Neural progenitor cell (in vitro differentiated cells): ENCODE results near the gene MRPS6. TPM values are rescaled to one million over a fixed set of nuclear protein-coding genes. Genes with fewer than 3 reads are reported as not detected.

Experiments used
- DNase-seq: peaks from one replicate; pipeline ENCODE4 v3.0.0-alpha.2; 2016; ENCODE audit warnings: low spot score
- H2AFZ ChIP-seq: fragments of 200-600 bp; sonication (generic); replicated peaks from 2 replicates; pipeline ENCODE4 v1.6.1; 2016; ENCODE audit warnings: antibody characterized with exemption
- H3F3A ChIP-seq: fragments of 200-600 bp; sonication (generic); 2 replicates; pipeline ENCODE4 v1.6.1; 2016; ENCODE audit warnings: antibody characterized with exemption, low read depth
- H3K27ac ChIP-seq: fragments of 200-600 bp; sonication (generic); 2 replicates; pipeline ENCODE4 v1.5.1; 2016; ENCODE audit warnings: mild to moderate bottlenecking
- H3K27me3 ChIP-seq: fragments of 200-600 bp; sonication (generic); 2 replicates; pipeline ENCODE4 v1.6.1; 2016; ENCODE audit warnings: mild to moderate bottlenecking, moderate library complexity
- H3K36me3 ChIP-seq: fragments of 200-600 bp; sonication (generic); 2 replicates; pipeline ENCODE4 v1.5.1; 2016
- H3K4me1 ChIP-seq: fragments of 200-600 bp; sonication (generic); 2 replicates; pipeline ENCODE4 v1.6.1; 2016; ENCODE audit warnings: mixed run types
- H3K4me2 ChIP-seq: fragments of 200-600 bp; sonication (generic); 2 replicates; pipeline ENCODE4 v1.6.1; 2016
- H3K4me3 ChIP-seq: fragments of 200-600 bp; sonication (generic); 2 replicates; pipeline ENCODE4 v1.5.1; 2016
- H3K79me2 ChIP-seq: fragments of 200-600 bp; sonication (generic); 2 replicates; pipeline ENCODE4 v1.6.1; 2016; ENCODE audit warnings: low read depth
- H3K9ac ChIP-seq: fragments of 200-600 bp; sonication (generic); 2 replicates; pipeline ENCODE4 v1.6.1; 2016
- H3K9me3 ChIP-seq: fragments of 200-600 bp; sonication (generic); 2 replicates; pipeline ENCODE4 v1.5.1; 2016; ENCODE audit warnings: low read depth
- H4K20me1 ChIP-seq: fragments of 200-600 bp; sonication (generic); 2 replicates; pipeline ENCODE4 v1.6.1; 2016; ENCODE audit warnings: low read depth
- H3K27ac Mint-ChIP-seq: 3 replicates; pipeline ENCODE4 v1.8.0; 2021; ENCODE audit warnings: mixed read lengths
- H3K27me3 Mint-ChIP-seq: 2 replicates; pipeline ENCODE4 v1.8.0; 2022; ENCODE audit warnings: low read depth, mild to moderate bottlenecking, inconsistent platforms, moderate library complexity, mixed read lengths; ENCODE audit not compliant: insufficient read depth
- H3K36me3 Mint-ChIP-seq: 3 replicates; pipeline ENCODE4 v1.8.0; 2021; ENCODE audit warnings: mixed read lengths
- H3K4me1 Mint-ChIP-seq: 3 replicates; pipeline ENCODE4 v1.8.0; 2021; ENCODE audit warnings: mixed read lengths
- H3K4me3 Mint-ChIP-seq: 3 replicates; pipeline ENCODE4 v1.8.0; 2021; ENCODE audit warnings: mild to moderate bottlenecking, moderate library complexity, mixed read lengths
- H3K9me3 Mint-ChIP-seq: 3 replicates; pipeline ENCODE4 v1.8.0; 2020; ENCODE audit warnings: mixed read lengths
- EZH2 ChIP-seq: fragments of 200-600 bp; sonication (generic); IDR thresholded peaks from 2 replicates; pipeline ENCODE4 v1.6.1; 2017; ENCODE audit warnings: antibody characterized with exemption, mild to moderate bottlenecking, moderate library complexity
- EZH2phosphoT487 ChIP-seq: fragments of 200-600 bp; sonication (generic); IDR thresholded peaks from 2 replicates; pipeline ENCODE4 v1.6.1; 2017; ENCODE audit warnings: antibody characterized with exemption
- total RNA-seq: library from RNA; depleted of rRNA; stranded (reverse); fragments of >200 nt; gene quantifications from 2 replicates; pipeline ENCODE4 v1.2.3, GENCODE V29; 2015; ENCODE audit warnings: low replicate concordance
- TF ChIP-seq, protein P1 (sequence below): fragments of 200-600 bp; sonication (generic); IDR thresholded peaks from 2 replicates; pipeline ENCODE4 v1.5.1; 2017; ENCODE audit warnings: antibody characterized with exemption, mild to moderate bottlenecking

Gene MRPS6
- total RNA-seq, 1 donor from 2014 or later: 108 TPM

DNA sequence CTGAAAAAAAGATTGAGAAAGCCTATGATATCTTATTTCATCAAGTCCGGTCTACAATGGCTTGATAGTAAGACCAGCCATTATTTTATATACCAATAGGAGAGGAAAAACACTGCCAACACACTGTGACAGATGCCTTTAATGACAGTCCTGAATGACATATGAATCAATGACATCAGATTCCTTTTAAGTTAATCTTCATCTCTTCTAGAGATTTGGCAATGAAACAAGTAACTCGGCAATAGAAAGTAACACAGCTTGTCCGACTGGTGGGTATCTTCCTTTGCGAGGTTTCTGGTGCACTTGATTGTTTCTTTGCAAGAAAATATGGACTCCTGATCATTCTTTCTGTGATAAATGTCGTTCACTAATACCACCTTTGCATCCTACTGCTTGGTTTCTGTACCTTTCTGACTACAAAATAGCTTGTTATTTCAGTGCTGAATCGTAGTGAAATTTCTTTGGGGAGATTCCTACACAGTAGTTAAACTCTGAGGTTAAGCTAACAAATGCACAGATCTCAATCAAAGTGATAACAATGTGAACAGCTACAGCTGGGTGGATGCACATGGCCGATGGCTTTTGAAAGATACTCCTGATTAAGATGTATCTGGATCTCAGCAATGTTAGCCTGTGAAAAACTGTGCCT is 104.7 kb downstream of the MRPS6 start:
- H3K4me2 ChIP-seq: no peak overlapping the region
- H3K9me3 ChIP-seq: peaks cover 6% of the 10 kb centered on the region
- no peak overlapping the region for H3K9ac ChIP-seq
- peak overlapping the region; percentile 94 for H3K27ac Mint-ChIP-seq
- no peak overlapping the region for H3K4me3 ChIP-seq
- H3K9me3 Mint-ChIP-seq: peaks cover 42% of the 10 kb centered on the region
- peaks cover 40% of the 10 kb centered on the region for H3K4me1 Mint-ChIP-seq
- TF ChIP-seq, protein P1, sequence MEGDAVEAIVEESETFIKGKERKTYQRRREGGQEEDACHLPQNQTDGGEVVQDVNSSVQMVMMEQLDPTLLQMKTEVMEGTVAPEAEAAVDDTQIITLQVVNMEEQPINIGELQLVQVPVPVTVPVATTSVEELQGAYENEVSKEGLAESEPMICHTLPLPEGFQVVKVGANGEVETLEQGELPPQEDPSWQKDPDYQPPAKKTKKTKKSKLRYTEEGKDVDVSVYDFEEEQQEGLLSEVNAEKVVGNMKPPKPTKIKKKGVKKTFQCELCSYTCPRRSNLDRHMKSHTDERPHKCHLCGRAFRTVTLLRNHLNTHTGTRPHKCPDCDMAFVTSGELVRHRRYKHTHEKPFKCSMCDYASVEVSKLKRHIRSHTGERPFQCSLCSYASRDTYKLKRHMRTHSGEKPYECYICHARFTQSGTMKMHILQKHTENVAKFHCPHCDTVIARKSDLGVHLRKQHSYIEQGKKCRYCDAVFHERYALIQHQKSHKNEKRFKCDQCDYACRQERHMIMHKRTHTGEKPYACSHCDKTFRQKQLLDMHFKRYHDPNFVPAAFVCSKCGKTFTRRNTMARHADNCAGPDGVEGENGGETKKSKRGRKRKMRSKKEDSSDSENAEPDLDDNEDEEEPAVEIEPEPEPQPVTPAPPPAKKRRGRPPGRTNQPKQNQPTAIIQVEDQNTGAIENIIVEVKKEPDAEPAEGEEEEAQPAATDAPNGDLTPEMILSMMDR: no peak
- TF ChIP-seq EZH2 (no peak), EZH2phosphoT487 (no peak)
- no peaks in the 10 kb centered on the region for H3K36me3 ChIP-seq
- H3K27ac ChIP-seq: no peak overlapping the region
- no peaks in the 10 kb centered on the region for H3K79me2 ChIP-seq
- peaks cover 35% of the 10 kb centered on the region for H3K4me1 ChIP-seq
- no peak for DNase-seq
- H4K20me1 ChIP-seq: no peaks in the 10 kb centered on the region
- H3K27me3 ChIP-seq: no peaks in the 10 kb centered on the region
- peaks cover 19% of the 10 kb centered on the region for H3F3A ChIP-seq
- H3K27me3 Mint-ChIP-seq: peaks cover 2% of the 10 kb centered on the region
- no peak overlapping the region for H3K4me3 Mint-ChIP-seq
- H3K36me3 Mint-ChIP-seq: peaks cover 4% of the 10 kb centered on the region
- no peak overlapping the region for H2AFZ ChIP-seq

DNA sequence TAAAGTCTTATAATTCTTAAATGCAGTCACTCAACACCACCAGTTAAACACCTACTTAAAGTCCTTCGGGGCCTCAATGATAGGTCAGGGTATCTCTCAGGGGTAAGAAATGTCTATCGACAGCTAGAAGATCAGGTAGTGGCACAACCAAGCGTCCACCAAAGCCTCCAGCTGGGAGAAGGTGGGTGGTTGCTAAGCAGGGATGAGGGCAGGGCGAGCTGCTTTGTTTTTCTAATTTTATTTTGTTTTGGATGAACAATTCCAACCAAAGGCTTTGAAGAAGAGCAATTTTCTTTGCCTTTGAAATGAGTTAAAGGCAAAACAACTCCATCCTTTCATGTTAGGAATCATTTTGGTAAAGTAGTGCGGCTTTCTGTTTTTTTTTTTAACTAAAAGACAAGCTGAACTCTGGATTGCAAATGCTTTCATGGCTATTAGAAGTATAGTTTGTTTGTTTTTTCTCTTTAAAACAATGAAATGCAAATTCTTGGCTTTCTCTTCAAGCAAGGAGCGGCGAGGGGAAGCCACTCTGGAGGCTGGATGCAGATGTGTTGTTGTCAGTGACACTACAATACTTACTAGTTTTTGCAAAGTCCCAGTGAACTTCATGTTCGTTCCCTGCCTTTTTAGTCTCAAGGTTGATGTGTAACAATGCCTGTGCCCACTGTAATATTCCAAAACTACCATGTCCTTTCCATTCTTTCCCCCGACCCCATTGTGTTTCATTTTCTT is 106.0 kb downstream of the MRPS6 start:
- H3K36me3 Mint-ChIP-seq: no peaks in the 10 kb centered on the region
- H3K27me3 ChIP-seq: no peaks in the 10 kb centered on the region
- no peak overlapping the region for H2AFZ ChIP-seq
- peak overlapping the region; percentile 78 for H3K4me3 Mint-ChIP-seq
- H3K27ac Mint-ChIP-seq: peak overlapping the region; percentile 81
- TF ChIP-seq, protein P1: no peak
- no peak for TF ChIP-seq EZH2phosphoT487
- TF ChIP-seq EZH2: no peak
- H3K4me1 Mint-ChIP-seq: peaks cover 45% of the 10 kb centered on the region
- peaks cover 30% of the 10 kb centered on the region for H3K9me3 Mint-ChIP-seq
- no peaks in the 10 kb centered on the region for H3K36me3 ChIP-seq
- peaks cover under 1% of the 10 kb centered on the region for H3K9me3 ChIP-seq
- H3K4me3 ChIP-seq: peak overlapping the region; percentile 1
- DNase-seq: no peak
- H3K27me3 Mint-ChIP-seq: peaks cover 2% of the 10 kb centered on the region
- no peaks in the 10 kb centered on the region for H3K79me2 ChIP-seq
- H3K27ac ChIP-seq: no peak overlapping the region
- no peak overlapping the region for H3K9ac ChIP-seq
- peaks cover 44% of the 10 kb centered on the region for H3K4me1 ChIP-seq
- H3K4me2 ChIP-seq: peak overlapping the region; percentile 72
- peaks cover 22% of the 10 kb centered on the region for H3F3A ChIP-seq
- H4K20me1 ChIP-seq: no peaks in the 10 kb centered on the region

DNA sequence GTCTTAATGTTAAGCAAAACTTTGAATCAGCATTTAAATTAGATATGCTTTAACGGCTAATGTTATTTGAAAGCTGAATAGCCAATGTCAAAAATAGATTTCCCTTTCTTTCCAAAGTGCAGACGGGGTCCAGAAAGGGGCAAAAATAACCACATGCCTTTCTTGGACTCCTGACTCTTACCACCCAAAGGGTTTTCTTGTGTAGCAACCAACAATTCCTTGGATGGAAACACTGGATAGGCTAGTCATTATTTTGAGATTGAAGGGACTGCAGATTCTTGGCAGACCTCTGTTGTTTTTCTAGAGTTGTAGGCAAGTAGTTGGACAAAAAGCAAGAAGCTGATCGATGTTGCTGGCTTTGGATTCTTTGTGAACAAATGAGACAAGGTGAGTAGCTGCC is 107.0 kb downstream of the MRPS6 start:
- Histone ChIP-seq H3K36me3 (no peaks in the 10 kb centered on the region), H3K27me3 (no peaks in the 10 kb centered on the region), H3F3A (peaks cover 32% of the 10 kb centered on the region), H3K79me2 (no peaks in the 10 kb centered on the region), H3K4me2 (peak overlapping the region; percentile 72), H3K27ac (no peak overlapping the region), H2AFZ (peak overlapping the region; percentile 37), H3K4me1 (peaks cover 54% of the 10 kb centered on the region), H3K4me3 (peak overlapping the region; percentile 25), H3K9ac (no peak overlapping the region), H3K9me3 (no peaks in the 10 kb centered on the region), H4K20me1 (no peaks in the 10 kb centered on the region)
- H3K36me3 Mint-ChIP-seq: no peaks in the 10 kb centered on the region
- H3K4me3 Mint-ChIP-seq: peak overlapping the region; percentile 78
- no peak for DNase-seq
- H3K4me1 Mint-ChIP-seq: peaks cover 55% of the 10 kb centered on the region
- H3K27me3 Mint-ChIP-seq: peaks cover 2% of the 10 kb centered on the region
- TF ChIP-seq EZH2phosphoT487 (no peak), EZH2 (no peak)
- TF ChIP-seq, protein P1: no peak
- peaks cover 23% of the 10 kb centered on the region for H3K9me3 Mint-ChIP-seq
- peak overlapping the region; percentile 75 for H3K27ac Mint-ChIP-seq
